Measurements from ENCODE around the gene SEC14L6. TPM values are rescaled to one million over a fixed set of nuclear protein-coding genes. Genes with fewer than 3 reads are reported as not detected.

The SEC14L6 gene
- polyA plus RNA-seq, 3 donors = not detected

- 0% methylated on average over 40 of the region's 49 CpGs for WGBS (ENCODE audit: insufficient coverage)
- peak within 1 kb of the TSS; percentile 85 for H3K4me2 ChIP-seq (replicated peaks; ENCODE audit: extremely low read depth, low read length, poor library complexity, severe bottlenecking)
- H3K4me3 ChIP-seq (replicated peaks in 1 of 3; ENCODE audit: low read depth in 2 of 3, low read length in 3 of 3) = peak within 1 kb of the TSS; percentile 44 to 85 (median 84)
- peaks cover 27 to 30% of the 10 kb centered on the region in 2 donors for H3K36me3 Mint-ChIP-seq
- DNase-seq = peak; percentile 98 to 100 (median 99)
- H3K27me3 ChIP-seq (ENCODE audit: control insufficient read depth in 2 of 2, insufficient read depth in 2 of 2, low read length in 2 of 2) = no peaks in the 10 kb centered on the region
- H2AFZ ChIP-seq (ENCODE audit: insufficient read depth, low read depth, low read length, poor library complexity, severe bottlenecking) = peak within 1 kb of the TSS; percentile 77
- peaks cover 28% of the 10 kb centered on the region for H3K79me2 ChIP-seq (ENCODE audit: insufficient read depth, low read length)
- peak within 1 kb of the TSS; percentile 44 to 93 for H3K27ac ChIP-seq (ENCODE audit: low read depth in 1 of 2, low read length in 2 of 2)
- peaks cover 5% of the 10 kb centered on the region for H4K20me1 ChIP-seq (ENCODE audit: insufficient read depth, low read length)
- H3K27me3 Mint-ChIP-seq (ENCODE audit: low read depth in 3 of 3) = peaks cover 7 to 9% (median 8%) of the 10 kb centered on the region in 3 donors
- no peak within 1 kb of the TSS for H3K27ac Mint-ChIP-seq
- TF ChIP-seq CTCF (IDR thresholded peaks at IDR 0.05) = no peak
- no peak within 1 kb of the TSS for H3K4me3 Mint-ChIP-seq
- peaks cover 11 to 20% of the 10 kb centered on the region in 2 donors for H3K4me1 ChIP-seq (ENCODE audit: control insufficient read depth in 1 of 2, insufficient read depth in 2 of 2, low read length in 2 of 2)
- H3K36me3 ChIP-seq (replicated peaks in 1 of 2; ENCODE audit: control insufficient read depth in 1 of 2, insufficient read depth in 2 of 2, low read length in 2 of 2) = peaks cover 27 to 30% of the 10 kb centered on the region in 2 donors
- H3K9me3 Mint-ChIP-seq = no peaks in the 10 kb centered on the region
- no peaks in the 10 kb centered on the region for H3K9me3 ChIP-seq (replicated peaks in 1 of 2; ENCODE audit: control insufficient read depth in 1 of 2, insufficient read depth in 1 of 2, low read length in 2 of 2)
- peak within 1 kb of the TSS; percentile 68 for H3K9ac ChIP-seq (ENCODE audit: insufficient read depth, low read length, poor library complexity, severe bottlenecking)
- intact Hi-C loops (cut with micrococcal nuclease) = loop anchor here (1.0 to 10.0 kb wide), 3 partner anchors 16 to 147 kb away; partner anchors contain the start of genes DUSP18 (in 1 of the 2) and TCN2 (in 1 of the 2)
- peaks cover 5% of the 10 kb centered on the region for H3K4me1 Mint-ChIP-seq
Measured at GRCh38 chr22:30591588-30592359, 45.2 kb upstream of the SEC14L6 start, which contains the start of gene PES1. TSS of gene PES1 (minus strand) at chr22:30591910. CDS start at chr22:30591833, 77 bp downstream.

DNA sequence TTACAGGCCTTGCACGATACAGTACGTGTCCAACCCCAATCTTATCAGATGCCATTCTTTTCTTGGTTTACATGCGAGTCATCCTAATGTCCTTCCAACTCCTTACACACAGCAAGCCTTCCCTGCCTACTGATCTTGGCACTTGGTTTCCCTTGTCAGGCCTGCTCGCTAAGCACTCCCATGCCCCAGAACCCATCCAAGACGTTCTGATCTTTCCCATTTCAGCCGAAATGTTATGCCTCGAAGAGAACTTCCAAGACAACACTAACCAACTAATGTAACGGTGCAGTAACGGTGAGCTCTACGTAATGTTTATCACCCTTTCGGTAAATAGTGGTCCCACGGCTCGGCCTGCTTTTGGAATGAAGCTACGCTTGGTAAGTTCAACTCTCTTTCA, 44.6 kb upstream of the SEC14L6 start:
- Histone ChIP-seq H4K20me1 (ENCODE audit: insufficient read depth, low read length) (peaks cover 5% of the 10 kb centered on the region), H3K36me3 (replicated peaks in 1 of 2; ENCODE audit: control insufficient read depth in 1 of 2, insufficient read depth in 2 of 2, low read length in 2 of 2) (peaks cover 33 to 35% of the 10 kb centered on the region in 2 donors), H3K9me3 (replicated peaks in 1 of 2; ENCODE audit: control insufficient read depth in 1 of 2, insufficient read depth in 1 of 2, low read length in 2 of 2) (no peaks in the 10 kb centered on the region), H3K4me3 (replicated peaks in 1 of 3; ENCODE audit: low read depth in 2 of 3, low read length in 3 of 3) (peak overlapping the region; percentile 44 to 85 (median 84)), H3K79me2 (ENCODE audit: insufficient read depth, low read length) (peaks cover 28% of the 10 kb centered on the region), H2AFZ (ENCODE audit: insufficient read depth, low read depth, low read length, poor library complexity, severe bottlenecking) (peak overlapping the region; percentile 77), H3K4me1 (ENCODE audit: control insufficient read depth in 1 of 2, insufficient read depth in 2 of 2, low read length in 2 of 2) (peaks cover 11 to 20% of the 10 kb centered on the region in 2 donors), H3K4me2 (replicated peaks; ENCODE audit: extremely low read depth, low read length, poor library complexity, severe bottlenecking) (peak overlapping the region; percentile 85), H3K27me3 (ENCODE audit: control insufficient read depth in 2 of 2, insufficient read depth in 2 of 2, low read length in 2 of 2) (no peaks in the 10 kb centered on the region), H3K27ac (ENCODE audit: low read depth in 1 of 2, low read length in 2 of 2) (peak overlapping the region in 1 of 2 donors; percentile 93), H3K9ac (ENCODE audit: insufficient read depth, low read length, poor library complexity, severe bottlenecking) (peak overlapping the region; percentile 68)
- no peak for TF ChIP-seq CTCF (IDR thresholded peaks at IDR 0.05)
- Mint-ChIP-seq H3K4me3 (no peak overlapping the region), H3K4me1 (peaks cover 5% of the 10 kb centered on the region), H3K27me3 (ENCODE audit: low read depth in 3 of 3) (peaks cover 7 to 9% (median 8%) of the 10 kb centered on the region in 3 donors), H3K36me3 (peaks cover 33 to 36% of the 10 kb centered on the region in 2 donors), H3K27ac (no peak overlapping the region), H3K9me3 (no peaks in the 10 kb centered on the region)
- DNase-seq = no peak
- intact Hi-C loops (cut with micrococcal nuclease) = loop anchor here (5.0 to 10.0 kb wide), 2 partner anchors 76 to 146 kb away; partner anchors contain the start of gene DUSP18 (in 1 of the 2)
- WGBS (ENCODE audit: insufficient coverage) = 10% methylated on average over 14 of the region's 14 CpGs

Data from CD14-positive monocyte (primary cell).